HG03378 (cell line): Measurements from ENCODE around the gene SERPINA12.

Experiments used
- ATAC-seq: cut with Tn5 transposase; IDR thresholded peaks from one replicate; pipeline ENCODE4 v1.9.1; 2021; ENCODE audit warnings: mild to moderate bottlenecking, moderate library complexity; ENCODE audit not compliant: unreplicated experiment

SERPINA12 gene

GRCh38 chr14:94441531-94442205 lies 67.6 kb downstream of the SERPINA12 start:
- ATAC-seq, result no peak

- no peak for ATAC-seq
These were observed 68.1 kb downstream of the SERPINA12 start for GRCh38 chr14:94441130-94441529.

DNA sequence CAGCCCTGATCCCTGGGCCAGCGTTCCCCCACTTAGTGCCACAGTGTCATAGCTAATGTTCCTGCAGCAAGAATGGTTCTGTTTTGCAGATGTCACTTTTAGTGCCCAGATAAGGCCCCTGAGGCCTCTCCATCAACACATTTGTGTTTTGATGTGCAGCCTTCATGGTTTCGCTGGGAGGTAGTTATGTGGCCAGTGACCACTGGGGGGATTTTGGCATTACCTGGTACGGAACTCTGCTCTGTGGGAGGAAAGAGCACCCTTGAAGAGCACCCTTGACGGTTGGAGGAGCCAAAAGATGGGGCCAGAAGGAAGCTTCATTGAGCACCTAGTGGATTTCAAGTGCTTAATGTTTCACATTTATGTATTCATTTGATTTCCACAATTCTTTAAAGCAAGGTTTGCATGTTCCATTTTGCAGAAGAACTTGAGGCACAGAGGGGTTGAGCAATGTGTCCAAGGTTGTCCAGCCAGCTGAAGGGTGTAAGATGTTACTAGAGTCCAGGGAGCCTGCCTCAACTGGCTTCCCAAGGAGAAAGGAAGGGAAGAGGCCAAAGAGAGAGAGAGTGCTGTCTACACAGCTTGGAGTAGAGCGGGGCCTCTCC lies 69.7 kb downstream of the SERPINA12 start:
- ATAC-seq, result no peak
